ENCODE measurements around the gene DCDC2B. TPM values are rescaled to one million over a fixed set of nuclear protein-coding genes. Genes with fewer than 3 reads are reported as not detected.

Gene DCDC2B
- polyA plus RNA-seq, 2 of the 4 experiments (the other 2 are of a cell fraction): not detected

GRCh38 chr1:32194984-32195383, 13.9 kb upstream of the DCDC2B start:
- no peak overlapping the region for H3K4me3 ChIP-seq
- DNase-seq (ENCODE audit: low read depth in 1 of 2, low spot score in 1 of 2) (no peak), FAIRE-seq (no peak), ATAC-seq (no peak)
- 0 out of 3 replicates have a peak, but pooled peaks cover 4% of the 10 kb centered on the region for H3K4me1 ChIP-seq
- no peak overlapping the region for H3K27ac ChIP-seq
- WGBS (ENCODE audit: missing lambda C conversion rate): 100% methylated on average over 2 of the region's 6 CpGs
- no peaks in the 10 kb centered on the region for H3K9me3 ChIP-seq
- H3K4me2 ChIP-seq: no peak overlapping the region
- TF ChIP-seq HMGXB4 (CRISPR knock-in tag; IDR thresholded peaks at IDR 0.05; ENCODE audit: borderline replicate concordance) (no peak), CBX2 (IDR thresholded peaks at IDR 0.05; ENCODE audit: borderline replicate concordance, low read depth) (no peak), ZC3H11A (IDR thresholded peaks at IDR 0.05) (no peak), MYC (IDR thresholded peaks at IDR 0.05; ENCODE audit: borderline replicate concordance, low read length) (no peak), PHF8 (IDR thresholded peaks at IDR 0.05; ENCODE audit: borderline replicate concordance, low read depth) (no peak), REST (IDR thresholded peaks at IDR 0.05) (no peak), E2F6 (IDR thresholded peaks at IDR 0.05; ENCODE audit: borderline replicate concordance, low read depth) (no peak), JUNB (IDR thresholded peaks at IDR 0.05) (no peak), POLR2A (IDR thresholded peaks at IDR 0.05; ENCODE audit: low read length) (no peak), HES2 (IDR thresholded peaks at IDR 0.05) (no peak), CBX8 (IDR thresholded peaks at IDR 0.05) (no peak), CHD2 (IDR thresholded peaks at IDR 0.05; ENCODE audit: low read length, partially characterized antibody) (no peak), BHLHE40 (IDR thresholded peaks at IDR 0.05; ENCODE audit: low read depth, low read length) (no peak)
- POLR2A ChIA-PET: interaction anchor here (0.7 kb wide), 1 partner anchor 16 kb away, joined by 3 read pairs; the partner anchor contains the start of gene TXLNA
- CTCF ChIA-PET: interaction anchor here (1.6 kb wide), 1 partner anchor 20 kb away, joined by 7 read pairs; no protein-coding TSS in a partner anchor

- Histone ChIP-seq H3K27ac (no peak overlapping the region), H3K9me3 (no peaks in the 10 kb centered on the region), H3K4me2 (no peak overlapping the region), H3K4me1 (0 out of 3 replicates have a peak, but pooled peaks cover 5% of the 10 kb centered on the region), H3K4me3 (no peak overlapping the region)
- FAIRE-seq (no peak), DNase-seq (ENCODE audit: low read depth in 1 of 2, low spot score in 1 of 2) (no peak), ATAC-seq (no peak)
- POLR2A ChIA-PET: interaction anchor here (0.7 kb wide), 1 partner anchor 16 kb away, joined by 3 read pairs; the partner anchor contains the start of gene TXLNA
- WGBS (ENCODE audit: missing lambda C conversion rate): 89% methylated on average over 3 of the region's 3 CpGs
- CTCF ChIA-PET: interaction anchor here (1.6 kb wide), 1 partner anchor 20 kb away, joined by 7 read pairs; no protein-coding TSS in a partner anchor
- TF ChIP-seq FOXS1 (CRISPR knock-in tag; IDR thresholded peaks at IDR 0.05) (no peak), USF2 (IDR thresholded peaks at IDR 0.05) (no peak), EHF (CRISPR knock-in tag; IDR thresholded peaks at IDR 0.05) (no peak), ZFP36 (IDR thresholded peaks at IDR 0.05; ENCODE audit: borderline replicate concordance, partially characterized antibody) (no peak), REST (IDR thresholded peaks at IDR 0.05) (no peak), SMC3 (IDR thresholded peaks at IDR 0.05) (no peak), E2F6 (IDR thresholded peaks at IDR 0.05; ENCODE audit: borderline replicate concordance, low read depth) (no peak), HOXB5 (CRISPR knock-in tag; IDR thresholded peaks at IDR 0.05) (no peak), JUN (IDR thresholded peaks at IDR 0.05) (no peak), POLR2A (IDR thresholded peaks at IDR 0.05; ENCODE audit: low read length) (no peak), RCOR1 (IDR thresholded peaks at IDR 0.05; ENCODE audit: low read depth, low read length) (no peak), CHD4 (IDR thresholded peaks at IDR 0.05; ENCODE audit: borderline replicate concordance) (no peak), JUNB (IDR thresholded peaks at IDR 0.05) (no peak), RAD21 (conservative IDR thresholded peaks at IDR 0.05 in 1 of 2, IDR thresholded peaks at IDR 0.05 in 1 of 2) (no peak), SREBF2 (IDR thresholded peaks at IDR 0.05) (no peak)
These were observed 13.4 kb upstream of the DCDC2B start for GRCh38 chr1:32195531-32195930.
